NB4 (cell line): ENCODE results near the gene MCC.

ENCODE experiments used
- DNase-seq: peaks from one replicate; pipeline ENCODE4 v3.0.0; 2010; ENCODE audit warnings: low read depth
- H3K4me3 ChIP-seq: one replicate; pipeline ENCODE4 v1.5.1; 2011; ENCODE audit warnings: mild to moderate bottlenecking, low read depth, low read length, moderate library complexity
- MYC ChIP-seq: IDR thresholded peaks from 2 replicates; pipeline ENCODE4 v1.6.1; 2011; ENCODE audit warnings: low read depth, low read length
- POLR2A ChIP-seq: IDR thresholded peaks from 2 replicates; pipeline ENCODE4 v1.6.1; 2011; ENCODE audit warnings: mild to moderate bottlenecking; ENCODE audit not compliant: insufficient read length; ENCODE audit errors: extremely low read depth
- TF ChIP-seq, protein P1 (sequence below): IDR thresholded peaks from 2 replicates; pipeline ENCODE4 v1.6.1; 2011; ENCODE audit warnings: low read depth, low read length
- TF ChIP-seq, protein P2 (sequence below): IDR thresholded peaks from one replicate; pipeline ENCODE4 v1.5.1; 2012; ENCODE audit warnings: low read depth, low read length

Gene MCC

DNA sequence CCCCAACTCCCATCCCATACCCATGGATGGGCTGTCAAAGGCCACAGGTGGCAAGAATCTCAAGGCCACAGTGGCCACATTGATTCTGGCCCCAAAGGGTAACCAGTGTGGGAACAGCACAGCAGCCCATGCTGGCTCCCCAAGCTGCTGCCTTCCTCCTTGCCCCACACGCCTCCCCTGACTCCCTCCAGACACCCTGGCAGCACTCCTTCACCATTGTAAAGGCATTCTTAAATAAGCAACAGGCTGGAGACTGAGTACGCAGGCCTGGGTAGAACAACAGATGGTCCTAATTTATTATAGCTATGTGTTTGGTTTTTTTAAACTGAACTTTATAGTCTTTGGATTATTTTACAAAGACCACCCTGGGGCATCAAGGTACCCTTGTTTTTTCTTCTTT is 212.3 kb downstream of the MCC start:
- no peak for DNase-seq
- no peak overlapping the region for H3K4me3 ChIP-seq
- TF ChIP-seq, protein P1, sequence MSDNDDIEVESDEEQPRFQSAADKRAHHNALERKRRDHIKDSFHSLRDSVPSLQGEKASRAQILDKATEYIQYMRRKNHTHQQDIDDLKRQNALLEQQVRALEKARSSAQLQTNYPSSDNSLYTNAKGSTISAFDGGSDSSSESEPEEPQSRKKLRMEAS, result no peak
- TF ChIP-seq, protein P2, sequence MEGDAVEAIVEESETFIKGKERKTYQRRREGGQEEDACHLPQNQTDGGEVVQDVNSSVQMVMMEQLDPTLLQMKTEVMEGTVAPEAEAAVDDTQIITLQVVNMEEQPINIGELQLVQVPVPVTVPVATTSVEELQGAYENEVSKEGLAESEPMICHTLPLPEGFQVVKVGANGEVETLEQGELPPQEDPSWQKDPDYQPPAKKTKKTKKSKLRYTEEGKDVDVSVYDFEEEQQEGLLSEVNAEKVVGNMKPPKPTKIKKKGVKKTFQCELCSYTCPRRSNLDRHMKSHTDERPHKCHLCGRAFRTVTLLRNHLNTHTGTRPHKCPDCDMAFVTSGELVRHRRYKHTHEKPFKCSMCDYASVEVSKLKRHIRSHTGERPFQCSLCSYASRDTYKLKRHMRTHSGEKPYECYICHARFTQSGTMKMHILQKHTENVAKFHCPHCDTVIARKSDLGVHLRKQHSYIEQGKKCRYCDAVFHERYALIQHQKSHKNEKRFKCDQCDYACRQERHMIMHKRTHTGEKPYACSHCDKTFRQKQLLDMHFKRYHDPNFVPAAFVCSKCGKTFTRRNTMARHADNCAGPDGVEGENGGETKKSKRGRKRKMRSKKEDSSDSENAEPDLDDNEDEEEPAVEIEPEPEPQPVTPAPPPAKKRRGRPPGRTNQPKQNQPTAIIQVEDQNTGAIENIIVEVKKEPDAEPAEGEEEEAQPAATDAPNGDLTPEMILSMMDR, result no peak
- TF ChIP-seq MYC (no peak), POLR2A (no peak)

DNA sequence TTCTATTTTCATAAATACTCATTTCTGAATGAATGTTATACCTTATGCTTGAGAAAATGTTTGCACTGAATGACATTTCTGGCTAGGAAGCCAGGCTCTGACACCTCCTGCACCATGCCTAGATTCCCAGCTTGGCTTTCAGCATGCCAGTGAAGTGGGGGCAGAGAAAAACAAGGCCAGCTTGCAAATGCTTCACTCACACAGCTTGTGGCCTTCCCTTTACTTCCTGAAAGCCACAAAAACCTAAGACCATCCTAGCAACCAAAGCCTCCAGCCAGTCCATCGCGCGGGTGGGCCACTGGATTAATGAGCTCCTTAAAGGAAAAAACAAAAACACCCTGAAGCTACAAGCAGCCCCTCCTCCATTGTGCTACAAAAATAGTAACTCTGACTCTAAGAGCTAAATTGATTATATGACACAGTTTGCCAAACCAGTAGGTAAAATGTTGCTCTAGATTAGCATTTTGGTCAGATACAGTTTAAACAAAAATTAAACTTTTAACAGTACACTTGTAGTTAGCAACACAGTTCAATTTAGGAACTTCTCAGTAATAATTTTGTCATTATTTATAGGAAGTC is 213.3 kb downstream of the MCC start:
- DNase-seq, result no peak
- H3K4me3 ChIP-seq, result no peak overlapping the region
- TF ChIP-seq, protein P1, result no peak
- TF ChIP-seq POLR2A (no peak), MYC (no peak)
- TF ChIP-seq, protein P2, result no peak

DNA sequence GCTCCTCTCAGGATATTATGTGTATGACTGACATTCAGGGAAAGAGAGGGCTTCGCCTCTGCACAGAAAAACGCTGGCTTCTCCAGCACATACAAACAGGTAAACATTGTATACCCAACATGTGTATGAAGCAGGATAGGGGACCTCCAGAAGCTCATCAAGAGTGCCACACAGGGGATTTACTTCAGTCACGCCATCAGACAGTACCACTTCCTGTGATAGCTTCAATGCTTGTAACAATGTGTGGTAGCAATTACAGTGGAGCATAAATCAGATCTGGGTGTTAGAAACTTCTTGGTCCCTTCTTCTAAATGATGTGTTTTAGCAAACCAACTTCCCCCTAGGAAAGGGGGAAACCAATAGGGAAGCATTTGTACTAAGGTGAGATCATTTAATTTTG is 214.3 kb downstream of the MCC start:
- DNase-seq, result no peak
- TF ChIP-seq, protein P2, result no peak
- TF ChIP-seq POLR2A, result no peak
- TF ChIP-seq, protein P1, result no peak
- TF ChIP-seq MYC, result no peak
- no peak overlapping the region for H3K4me3 ChIP-seq

DNA sequence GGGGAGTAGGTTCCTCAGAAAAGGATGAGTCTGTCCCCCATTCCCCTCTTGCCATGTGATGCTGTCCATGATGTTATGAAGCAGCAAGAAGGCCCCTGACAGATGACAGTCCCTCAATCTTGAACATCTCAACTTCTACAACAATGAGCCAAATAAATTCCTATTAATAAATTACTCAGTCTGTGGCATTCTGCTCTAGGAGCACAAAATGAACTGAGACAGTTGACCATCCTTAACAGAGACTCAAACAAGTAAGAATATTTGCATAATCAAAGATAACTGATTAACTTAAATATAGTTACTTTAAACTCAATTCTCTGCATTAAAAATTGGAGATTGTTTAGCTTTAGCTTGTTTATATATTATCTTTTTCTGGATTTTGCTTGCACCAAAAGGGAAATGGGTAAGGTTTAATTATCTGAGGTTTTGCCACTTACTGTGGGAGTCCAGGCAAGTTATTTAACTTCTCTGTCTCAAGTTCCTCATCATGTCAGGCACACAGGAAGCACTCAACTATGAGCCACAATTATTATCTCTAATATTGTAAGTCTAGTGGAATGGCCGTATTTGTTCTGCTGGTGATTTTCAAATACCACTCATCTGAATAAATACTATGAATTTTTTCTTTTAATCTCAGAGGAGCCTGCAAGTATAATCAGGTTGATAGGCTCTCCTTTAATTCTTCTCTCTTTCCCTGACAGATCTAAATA is 216.4 kb downstream of the MCC start:
- no peak for TF ChIP-seq POLR2A
- no peak for TF ChIP-seq MYC
- TF ChIP-seq, protein P1, result no peak
- TF ChIP-seq, protein P2, result no peak
- H3K4me3 ChIP-seq, result no peak overlapping the region
- DNase-seq, result no peak

DNA sequence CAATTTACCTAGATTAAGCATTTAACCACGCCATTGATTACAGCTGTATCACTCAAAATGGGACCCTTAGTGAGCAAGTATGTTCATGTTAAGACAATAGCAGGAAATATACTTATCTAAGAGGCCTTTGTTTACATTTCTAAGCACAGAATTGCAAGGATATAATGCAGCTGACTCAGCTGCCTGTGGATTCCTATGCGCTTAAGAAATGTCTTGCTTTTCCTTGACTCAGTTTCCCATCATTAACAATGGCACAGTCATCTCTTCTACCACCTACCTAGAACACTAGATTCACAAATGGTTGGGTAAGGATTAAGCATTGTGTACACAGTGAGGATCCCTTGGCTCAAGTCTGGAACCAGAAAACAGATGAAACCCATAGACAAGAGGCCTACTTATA is 217.2 kb downstream of the MCC start:
- TF ChIP-seq, protein P1, result no peak
- TF ChIP-seq, protein P2, result no peak
- TF ChIP-seq POLR2A, result no peak
- TF ChIP-seq MYC, result no peak
- DNase-seq, result no peak
- H3K4me3 ChIP-seq, result no peak overlapping the region
